GM18867 (cell line): ENCODE measurements around the gene GLTPD2.
A peak's percentile ranks its signal among the peaks of the same experiment; 100 is the strongest.

Experiments used
- ATAC-seq: cut with Tn5 transposase; IDR thresholded peaks from one replicate; pipeline ENCODE4 v1.9.1; 2021; ENCODE audit warnings: mild to moderate bottlenecking, moderate library complexity; ENCODE audit not compliant: unreplicated experiment

GLTPD2 gene

GRCh38 chr17:4769628-4770027 lies 19.1 kb upstream of the GLTPD2 start:
- no peak for ATAC-seq

- ATAC-seq = no peak
Observed at GRCh38 chr17:4771519-4772234, 17.1 kb upstream of the GLTPD2 start, which contains the start of gene TM4SF5. TSS of gene TM4SF5 (plus strand) at chr17:4771886. CDS start at chr17:4771923, 37 bp downstream.

- no peak for ATAC-seq
Observed at GRCh38 chr17:4772235-4772613, 16.5 kb upstream of the GLTPD2 start.

GRCh38 chr17:4777969-4778760 lies 10.6 kb upstream of the GLTPD2 start:
- no peak for ATAC-seq

- no peak for ATAC-seq
Observed at GRCh38 chr17:4780325-4780955, 8.3 kb upstream of the GLTPD2 start.

- ATAC-seq = no peak
Observed at GRCh38 chr17:4782652-4783051, 6.1 kb upstream of the GLTPD2 start.

- no peak for ATAC-seq
Observed at GRCh38 chr17:4785311-4786105, 3.3 kb upstream of the GLTPD2 start.

- ATAC-seq = no peak
Observed at GRCh38 chr17:4786106-4786511, 2.7 kb upstream of the GLTPD2 start, which contains the start of gene VMO1. TSS of gene VMO1 (minus strand) at chr17:4786364. CDS start at chr17:4786352, 12 bp downstream.

GRCh38 chr17:4786516-4786915 lies 2.2 kb upstream of the GLTPD2 start:
- no peak for ATAC-seq

GRCh38 chr17:4788159-4788806 lies 481 bp upstream of the GLTPD2 start:
- ATAC-seq = no peak

GRCh38 chr17:4789701-4789950 lies 862 bp downstream of the GLTPD2 start:
- no peak for ATAC-seq

GRCh38 chr17:4789951-4790704 lies 1.4 kb downstream of the GLTPD2 start:
- ATAC-seq = peak; percentile 87

GRCh38 chr17:4790705-4791088 lies 1.9 kb downstream of the GLTPD2 start:
- ATAC-seq = no peak

GRCh38 chr17:4795168-4795567 lies 6.4 kb downstream of the GLTPD2 start:
- ATAC-seq = no peak

- no peak for ATAC-seq
Observed at GRCh38 chr17:4796552-4796920, 7.8 kb downstream of the GLTPD2 start.

- no peak for ATAC-seq
Observed at GRCh38 chr17:4800462-4801196, 11.9 kb downstream of the GLTPD2 start.

- ATAC-seq = no peak
Observed at GRCh38 chr17:4802228-4802627, 13.5 kb downstream of the GLTPD2 start, which contains the start of gene C17orf114. TSS of gene C17orf114 (minus strand) at chr17:4802328.

- no peak for ATAC-seq
Observed at GRCh38 chr17:4806456-4806776, 17.7 kb downstream of the GLTPD2 start.
